Astrocyte (in vitro differentiated cells and primary cell): ENCODE results near the gene CDO1. TPM values are rescaled to one million over a fixed set of nuclear protein-coding genes. Genes with fewer than 3 reads are reported as not detected.

Experiments used
- DNase-seq: peaks from one replicate; pipeline ENCODE4 v3.0.0-alpha.2; 2010; ENCODE audit warnings: low read depth
- FAIRE-seq: peaks from 2 replicates; lab custom pipeline; 2011; peaks lifted over from hg19 to GRCh38; lab: Jason Lieb, UNC
- H2AFZ ChIP-seq: 2 replicates; pipeline ENCODE4 v1.6.0; 2012; ENCODE audit warnings: low read depth, low read length, inconsistent platforms
- H3K27ac ChIP-seq: 2 replicates; pipeline ENCODE4 v1.5.1; 2011; ENCODE audit warnings: low read depth, low read length, inconsistent platforms
- H3K27me3 ChIP-seq: 2 replicates; pipeline ENCODE4 v1.6.0; 2011; ENCODE audit warnings: low read length, inconsistent platforms; ENCODE audit not compliant: insufficient read depth
- H3K36me3 ChIP-seq: 2 replicates; pipeline ENCODE4 v1.5.1; 2011; ENCODE audit warnings: low read length, inconsistent platforms; ENCODE audit not compliant: insufficient read depth
- H3K4me1 ChIP-seq: 2 replicates; pipeline ENCODE4 v1.5.1; 2011; ENCODE audit warnings: low read length, inconsistent platforms; ENCODE audit not compliant: insufficient read depth
- H3K4me2 ChIP-seq: 2 replicates; pipeline ENCODE4 v1.6.0; 2012; ENCODE audit warnings: low read length, inconsistent platforms
- H3K4me3 ChIP-seq: 2 replicates; pipeline ENCODE4 v1.5.1; 2011; ENCODE audit warnings: low read depth, mild to moderate bottlenecking, low read length, inconsistent platforms; ENCODE audit not compliant: insufficient read depth
- H3K79me2 ChIP-seq: 2 replicates; pipeline ENCODE4 v1.6.0; 2012; ENCODE audit warnings: mild to moderate bottlenecking, low read length, inconsistent platforms; ENCODE audit not compliant: insufficient read depth
- H3K9ac ChIP-seq: 2 replicates; pipeline ENCODE4 v1.6.0; 2012; ENCODE audit warnings: mild to moderate bottlenecking, low read length, inconsistent platforms
- H3K9me3 ChIP-seq: 2 replicates; pipeline ENCODE4 v1.5.1; 2012; ENCODE audit warnings: low read depth, mild to moderate bottlenecking, low read length, inconsistent platforms; ENCODE audit not compliant: insufficient read depth
- H4K20me1 ChIP-seq: 2 replicates; pipeline ENCODE4 v1.6.0; 2012; ENCODE audit warnings: low read length, inconsistent platforms; ENCODE audit not compliant: insufficient read depth
- H3K27ac Mint-ChIP-seq: one replicate; pipeline ENCODE4 v1.8.0; 2021; ENCODE audit warnings: mild to moderate bottlenecking, mixed read lengths; ENCODE audit not compliant: unreplicated experiment
- H3K27me3 Mint-ChIP-seq: one replicate; pipeline ENCODE4 v1.8.0; 2021; ENCODE audit warnings: low read depth, mixed read lengths; ENCODE audit not compliant: unreplicated experiment
- H3K36me3 Mint-ChIP-seq: one replicate; pipeline ENCODE4 v1.8.0; 2021; ENCODE audit warnings: low read depth, mixed read lengths; ENCODE audit not compliant: unreplicated experiment
- H3K4me1 Mint-ChIP-seq: one replicate; pipeline ENCODE4 v1.8.0; 2021; ENCODE audit warnings: low read depth, mixed read lengths; ENCODE audit not compliant: unreplicated experiment
- H3K4me3 Mint-ChIP-seq: one replicate; pipeline ENCODE4 v1.8.0; 2021; ENCODE audit warnings: mild to moderate bottlenecking, moderate library complexity, mixed read lengths; ENCODE audit not compliant: unreplicated experiment
- H3K9me3 Mint-ChIP-seq: one replicate; pipeline ENCODE4 v1.8.0; 2021; ENCODE audit warnings: mild to moderate bottlenecking, mixed read lengths; ENCODE audit not compliant: unreplicated experiment
- CTCF ChIP-seq: IDR thresholded peaks from 2 replicates; pipeline ENCODE4 v1.5.1; 2011; ENCODE audit warnings: low read depth, mild to moderate bottlenecking, inconsistent platforms, low read length, moderate library complexity; ENCODE audit not compliant: insufficient read depth
- EZH2 ChIP-seq: IDR thresholded peaks from 2 replicates; pipeline ENCODE4 v1.6.1; 2012; ENCODE audit warnings: mild to moderate bottlenecking, low read length, inconsistent platforms; ENCODE audit not compliant: insufficient read depth
- total RNA-seq: library from RNA; stranded (reverse); gene quantifications from 2 replicates; pipeline ENCODE4 v1.2.1, GENCODE V29; 2021

Gene CDO1
- total RNA-seq, 1 donor from 2014 or later, result 6.1 TPM

- peaks cover 89% of the 10 kb centered on the region for H3K79me2 ChIP-seq
- H3K9me3 Mint-ChIP-seq, result no peaks in the 10 kb centered on the region
- FAIRE-seq, result no peak
- no peak for DNase-seq
- peaks cover 10% of the 10 kb centered on the region for H3K36me3 ChIP-seq
- peak overlapping the region; percentile 92 for H3K4me3 ChIP-seq
- H3K4me1 Mint-ChIP-seq, result peaks cover 25% of the 10 kb centered on the region
- no peak for TF ChIP-seq EZH2
- no peak for TF ChIP-seq CTCF
- H3K4me3 Mint-ChIP-seq, result peak overlapping the region; percentile 97
- H4K20me1 ChIP-seq, result peaks cover 58% of the 10 kb centered on the region
- no peaks in the 10 kb centered on the region for H3K36me3 Mint-ChIP-seq
- H3K4me2 ChIP-seq, result peak overlapping the region; percentile 88
- no peaks in the 10 kb centered on the region for H3K27me3 Mint-ChIP-seq
- H3K27ac ChIP-seq, result peak overlapping the region; percentile 94
- no peaks in the 10 kb centered on the region for H3K27me3 ChIP-seq
- H3K9me3 ChIP-seq, result no peaks in the 10 kb centered on the region
- H3K4me1 ChIP-seq, result no peaks in the 10 kb centered on the region
- peak overlapping the region; percentile 99 for H3K27ac Mint-ChIP-seq
- H2AFZ ChIP-seq, result peak overlapping the region; percentile 98
- H3K9ac ChIP-seq, result peak overlapping the region; percentile 91
Measured at GRCh38 chr5:115840873-115841272, 24.4 kb upstream of the CDO1 start.

GRCh38 chr5:115838885-115839518, 22.5 kb upstream of the CDO1 start:
- no peak overlapping the region for H3K27ac Mint-ChIP-seq
- no peaks in the 10 kb centered on the region for H3K27me3 ChIP-seq
- TF ChIP-seq EZH2, result no peak
- TF ChIP-seq CTCF, result peak; percentile 60
- peak overlapping the region; percentile 18 for H3K4me3 ChIP-seq
- H3K27ac ChIP-seq, result no peak overlapping the region
- DNase-seq, result no peak
- H3K27me3 Mint-ChIP-seq, result no peaks in the 10 kb centered on the region
- no peak overlapping the region for H2AFZ ChIP-seq
- H3K4me3 Mint-ChIP-seq, result peak overlapping the region; percentile 97
- H4K20me1 ChIP-seq, result peaks cover 50% of the 10 kb centered on the region
- no peaks in the 10 kb centered on the region for H3K9me3 Mint-ChIP-seq
- H3K4me2 ChIP-seq, result peak overlapping the region; percentile 88
- H3K79me2 ChIP-seq, result peaks cover 70% of the 10 kb centered on the region
- no peak for FAIRE-seq
- no peaks in the 10 kb centered on the region for H3K36me3 Mint-ChIP-seq
- H3K9me3 ChIP-seq, result no peaks in the 10 kb centered on the region
- no peaks in the 10 kb centered on the region for H3K4me1 ChIP-seq
- H3K4me1 Mint-ChIP-seq, result peaks cover 15% of the 10 kb centered on the region
- H3K36me3 ChIP-seq, result peaks cover 23% of the 10 kb centered on the region
- H3K9ac ChIP-seq, result peak overlapping the region; percentile 25

- H4K20me1 ChIP-seq, result peaks cover 32% of the 10 kb centered on the region
- H3K9me3 ChIP-seq, result no peaks in the 10 kb centered on the region
- no peak for DNase-seq
- H2AFZ ChIP-seq, result no peak overlapping the region
- no peak overlapping the region for H3K4me3 Mint-ChIP-seq
- H3K4me3 ChIP-seq, result no peak overlapping the region
- FAIRE-seq, result no peak
- no peak overlapping the region for H3K4me2 ChIP-seq
- no peak overlapping the region for H3K9ac ChIP-seq
- no peak for TF ChIP-seq CTCF
- H3K27ac Mint-ChIP-seq, result no peak overlapping the region
- H3K36me3 Mint-ChIP-seq, result no peaks in the 10 kb centered on the region
- no peaks in the 10 kb centered on the region for H3K4me1 ChIP-seq
- H3K4me1 Mint-ChIP-seq, result peaks cover 11% of the 10 kb centered on the region
- H3K27me3 Mint-ChIP-seq, result no peaks in the 10 kb centered on the region
- H3K27me3 ChIP-seq, result no peaks in the 10 kb centered on the region
- H3K79me2 ChIP-seq, result peaks cover 40% of the 10 kb centered on the region
- H3K27ac ChIP-seq, result no peak overlapping the region
- H3K9me3 Mint-ChIP-seq, result no peaks in the 10 kb centered on the region
- peaks cover 37% of the 10 kb centered on the region for H3K36me3 ChIP-seq
Measured at GRCh38 chr5:115835481-115835880, 19.0 kb upstream of the CDO1 start.
